HepG2 (cell line): ENCODE data around the gene COMMD4. TPM values are rescaled to one million over a fixed set of nuclear protein-coding genes. Genes with fewer than 3 reads are reported as not detected.

ENCODE experiments used
- DMTF1 ChIP-seq: sonication (generic); formaldehyde crosslinking; IDR thresholded peaks from 2 replicates; pipeline ENCODE4 v1.4.0; 2020; ENCODE audit warnings: mild to moderate bottlenecking, missing genetic modification reagents
- ESRRA ChIP-seq: sonication (generic); formaldehyde crosslinking; IDR thresholded peaks from 2 replicates; pipeline ENCODE4 v1.5.1; 2020; ENCODE audit warnings: mild to moderate bottlenecking, low read depth, missing genetic modification reagents
- HNF4A ChIP-seq: sonication (generic); formaldehyde crosslinking; IDR thresholded peaks from 2 replicates; pipeline ENCODE4 v1.4.0; 2020; ENCODE audit warnings: missing genetic modification reagents
- MLXIP ChIP-seq: sonication (generic); formaldehyde crosslinking; IDR thresholded peaks from 2 replicates; pipeline ENCODE4 v1.9.0; 2021; ENCODE audit warnings: missing genetic modification reagents, borderline replicate concordance
- POLR2AphosphoS2 ChIP-seq: IDR thresholded peaks from 2 replicates; pipeline ENCODE4 v1.6.1; 2011; ENCODE audit warnings: low read depth, low read length, improper control_type of control experiment
- RXRA ChIP-seq: sonication (generic); formaldehyde crosslinking; IDR thresholded peaks from 2 replicates; pipeline ENCODE4 v1.5.1; 2020; ENCODE audit warnings: missing genetic modification reagents
- TRIM22 ChIP-seq: fragments of 450-650 bp; IDR thresholded peaks from 2 replicates; pipeline ENCODE4 v1.6.1; 2017
- ZBTB21 ChIP-seq: sonication (generic); formaldehyde crosslinking; IDR thresholded peaks from 2 replicates; pipeline ENCODE4 v1.4.0; 2020; ENCODE audit warnings: missing genetic modification reagents
- ZNF354B ChIP-seq: sonication (generic); formaldehyde crosslinking; IDR thresholded peaks from 2 replicates; pipeline ENCODE4 v1.8.0; 2022; ENCODE audit warnings: mild to moderate bottlenecking, missing genetic modification reagents
- ZNF609 ChIP-seq: sonication (generic); formaldehyde crosslinking; IDR thresholded peaks from 2 replicates; pipeline ENCODE4 v1.4.0; 2020; ENCODE audit warnings: mild to moderate bottlenecking, missing genetic modification reagents, borderline replicate concordance
- ZNF629 ChIP-seq: sonication (generic); formaldehyde crosslinking; conservative IDR thresholded peaks from 2 replicates; pipeline ENCODE4 v1.5.0; 2020; ENCODE audit warnings: missing genetic modification reagents
- ZNF891 ChIP-seq: sonication (generic); formaldehyde crosslinking; IDR thresholded peaks from 2 replicates; pipeline ENCODE4 v1.5.0; 2020; ENCODE audit warnings: mild to moderate bottlenecking, missing genetic modification reagents
- polyA plus RNA-seq, 8 experiments: library from polyadenylated mRNA; depleted of rRNA in 3 of 8; stranded (reverse) in 7 of 8; unstranded in 1 of 8; fragments of >200 nt; fragmentation: Illumina TruSeq in 4 of 8; extraction: Trizol in 4 of 8; gene quantifications; 2 replicates each; pipeline versions ENCODE4 v1.2.1 to v1.2.3, GENCODE V29; 2011 to 2016; ENCODE audit warnings: low read depth in 4 of 8, missing spikeins in 1 of 8, mixed read lengths in 1 of 8; ENCODE audit not compliant: insufficient read depth in 1 of 8
- total RNA-seq, 5 experiments: library from RNA; depleted of rRNA; stranded (reverse); fragments of >200 nt; fragmentation: Illumina TruSeq; extraction: Trizol; gene quantifications; 2 replicates each; pipeline ENCODE4 v1.2.3, GENCODE V29; 2016; ENCODE audit warnings: low read depth in 1 of 5

Gene COMMD4
- total and polyA plus RNA-seq, 2 of the 13 experiments (the other 11 are each of a cell fraction or from before 2014, with no cell fraction given): 45.8 to 89.9 TPM

- TF ChIP-seq ZNF609 (CRISPR knock-in tag) (peak; percentile 11; the same call in 1 of the 2 replicates), MLXIP (CRISPR knock-in tag) (no peak), POLR2AphosphoS2 (no peak), RXRA (CRISPR knock-in tag) (no peak), TRIM22 (no peak), ZNF354B (no peak), ESRRA (no peak), ZNF891 (CRISPR knock-in tag) (0 out of 2 replicates have a peak, but pooled peaks have one; percentile 47), ZBTB21 (CRISPR knock-in tag) (no peak), ZNF629 (CRISPR knock-in tag) (no peak), HNF4A (CRISPR knock-in tag) (peak; percentile 52; the same call in 1 of the 2 replicates), DMTF1 (CRISPR knock-in tag) (0 out of 2 replicates have a peak, but pooled peaks have one; percentile 49)
These were observed 34.2 kb downstream of the COMMD4 start (continued) for GRCh38 chr15:75369897-75370581.
